ENCODE results near the gene KRT33B.

The KRT33B gene

DNA sequence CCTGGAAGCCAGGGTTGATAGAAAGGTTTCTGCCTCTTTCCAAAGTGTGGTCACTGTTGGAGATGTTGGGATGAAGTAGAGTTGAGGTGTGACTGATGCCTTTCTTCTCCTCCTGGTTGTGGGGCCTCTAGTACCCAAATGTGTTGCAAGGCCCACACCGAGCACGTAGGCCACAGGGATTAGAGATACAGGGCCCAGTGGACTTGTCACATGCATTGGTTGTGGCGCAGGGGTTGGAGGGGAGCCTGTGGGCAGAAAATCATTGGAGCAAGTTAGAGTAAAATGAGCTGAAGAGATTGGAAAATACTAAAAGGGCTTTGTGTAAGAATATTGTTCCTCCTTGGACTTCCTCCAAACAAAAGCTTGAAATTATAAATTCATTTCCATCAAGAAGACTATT is 23.6 kb downstream of the KRT33B start:
- no peak for DNase-seq

DNA sequence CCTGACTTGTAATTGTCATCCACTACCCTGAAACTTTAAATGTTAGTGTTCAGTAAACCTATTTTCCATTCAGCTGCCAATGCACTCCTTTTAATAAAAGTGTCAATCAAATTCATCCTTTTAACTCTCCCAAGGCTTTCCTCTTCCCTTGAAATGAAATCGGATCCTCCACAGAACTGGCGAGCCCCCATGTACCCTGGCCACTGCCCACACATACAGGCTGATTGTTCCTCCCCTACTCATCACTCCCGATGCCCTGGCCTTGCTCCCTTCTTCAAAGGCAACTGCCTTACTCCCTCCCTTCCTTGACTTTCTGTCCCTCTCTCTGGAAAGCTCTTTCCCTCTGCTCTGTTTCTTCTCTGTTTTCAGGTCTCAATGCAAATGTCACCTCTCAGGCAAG is 26.6 kb downstream of the KRT33B start:
- DNase-seq = no peak

- peak; percentile 80 for DNase-seq
These were observed 28.4 kb downstream of the KRT33B start for GRCh38 chr17:41340934-41341861.

GRCh38 chr17:41340494-41340893 is 29.1 kb downstream of the KRT33B start:
- DNase-seq = no peak

DNA sequence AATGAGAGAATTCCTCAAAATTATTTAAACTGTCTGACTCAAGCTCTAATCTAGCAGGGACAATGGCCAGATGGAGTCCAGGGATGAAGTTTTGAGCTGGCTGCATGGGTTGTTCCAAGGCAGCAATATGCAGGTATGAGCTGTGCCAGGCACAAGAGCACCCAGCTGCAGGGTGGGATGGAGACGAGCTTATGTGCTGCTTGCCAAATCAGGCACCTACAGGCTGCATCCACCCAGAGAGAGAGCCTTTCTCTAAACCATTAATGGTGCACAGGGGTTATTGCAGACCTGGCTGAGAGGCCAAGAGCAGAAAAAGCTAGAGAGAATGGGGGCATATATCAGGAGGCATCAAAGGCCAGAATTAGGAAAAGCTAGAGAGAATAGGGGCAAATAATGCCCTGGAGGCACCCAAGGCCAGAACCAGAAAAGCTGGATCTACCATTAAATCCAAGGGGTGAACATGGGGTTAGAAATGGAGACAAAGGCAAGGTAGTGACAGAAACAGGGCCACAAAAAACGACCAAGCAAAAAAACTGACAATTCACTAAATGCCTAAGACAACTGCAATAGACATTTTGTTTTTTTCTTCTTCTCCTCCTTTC is 29.9 kb downstream of the KRT33B start:
- DNase-seq = peak; percentile 19

DNA sequence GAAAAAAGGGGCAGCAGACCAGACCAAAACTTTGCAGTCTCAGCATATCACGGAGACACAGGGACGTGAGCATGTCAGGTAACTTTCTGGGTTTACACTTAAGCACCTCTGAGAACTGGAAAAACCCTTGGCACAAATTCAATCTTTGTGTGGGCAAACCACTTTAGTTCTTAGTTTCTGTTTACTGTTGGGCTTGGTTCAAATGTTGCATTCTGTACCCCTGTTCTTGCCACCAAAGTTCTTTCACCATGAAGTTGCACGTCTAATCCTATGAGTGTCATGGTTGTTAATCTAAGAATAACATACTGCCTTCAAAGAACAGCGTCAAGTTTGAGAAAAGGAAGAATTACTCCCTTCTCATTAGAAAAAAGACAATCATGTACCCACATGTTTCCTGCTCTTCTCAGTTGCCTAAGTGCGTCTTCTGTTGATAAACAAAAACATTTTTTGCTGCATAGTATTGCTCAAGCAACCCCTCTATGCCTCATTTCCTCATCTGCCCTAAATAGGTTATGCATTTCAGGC is 30.6 kb downstream of the KRT33B start:
- peak; percentile 42 for DNase-seq

GRCh38 chr17:41335747-41336146 is 33.9 kb downstream of the KRT33B start:
- no peak for DNase-seq

GRCh38 chr17:41334385-41335305 is 35.0 kb downstream of the KRT33B start:
- peak; percentile 39 for DNase-seq

GRCh38 chr17:41333836-41334235 is 35.8 kb downstream of the KRT33B start:
- DNase-seq = no peak

DNA sequence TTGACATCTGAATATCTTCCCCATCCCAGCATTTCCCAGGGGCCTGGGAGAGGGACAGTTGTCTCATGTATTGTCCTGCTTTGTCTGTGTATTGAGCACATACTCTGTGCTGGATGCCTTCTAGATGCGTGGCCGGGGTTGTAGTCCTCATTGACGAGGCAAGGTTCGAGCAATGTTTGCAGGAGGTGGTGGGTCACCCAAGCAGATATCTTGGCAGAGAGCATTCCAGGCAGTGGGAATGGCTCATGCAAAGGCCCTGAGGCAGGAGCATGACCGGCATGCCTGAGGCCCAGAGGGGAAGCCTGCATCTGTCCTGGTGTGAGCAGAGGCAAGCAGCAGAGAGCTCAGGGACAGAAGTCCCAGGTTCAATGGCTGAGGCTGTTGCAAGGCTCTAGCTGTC is 36.5 kb downstream of the KRT33B start:
- no peak for DNase-seq

GRCh38 chr17:41332239-41332638 is 37.4 kb downstream of the KRT33B start:
- no peak for DNase-seq

GRCh38 chr17:41331606-41332005 is 38.0 kb downstream of the KRT33B start:
- no peak for DNase-seq

DNA sequence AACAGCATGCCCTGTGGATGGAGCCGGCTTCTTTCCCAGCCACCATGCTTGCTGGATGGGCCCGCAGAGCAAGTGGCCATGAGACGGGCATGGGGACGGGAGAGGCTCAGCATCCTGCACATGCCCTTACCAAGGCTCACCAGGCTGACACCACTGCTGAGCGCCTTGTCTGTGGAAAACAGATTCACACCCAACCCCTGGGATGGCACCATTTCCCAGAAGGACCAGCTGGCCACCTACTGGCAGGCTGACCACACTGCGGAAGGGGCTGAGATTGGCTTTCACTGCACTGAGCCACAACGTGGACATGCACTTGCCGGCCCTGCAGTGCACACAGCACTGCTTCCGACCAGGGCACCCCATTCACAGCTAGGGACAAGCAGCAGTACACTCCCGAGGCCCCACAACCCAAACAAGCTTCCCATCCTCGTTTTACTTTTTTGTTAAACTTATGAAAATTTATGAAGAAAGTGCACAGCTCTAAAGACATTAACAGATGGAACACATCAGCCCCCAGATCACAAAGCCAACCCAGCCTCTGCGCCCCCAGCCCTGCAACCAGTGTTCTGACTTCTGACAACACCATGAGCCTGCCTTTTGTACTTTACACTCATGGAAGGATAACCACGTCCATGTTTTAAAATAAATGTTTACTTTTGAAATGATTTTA is 40.2 kb downstream of the KRT33B start:
- peak; percentile 40 for DNase-seq

DNA sequence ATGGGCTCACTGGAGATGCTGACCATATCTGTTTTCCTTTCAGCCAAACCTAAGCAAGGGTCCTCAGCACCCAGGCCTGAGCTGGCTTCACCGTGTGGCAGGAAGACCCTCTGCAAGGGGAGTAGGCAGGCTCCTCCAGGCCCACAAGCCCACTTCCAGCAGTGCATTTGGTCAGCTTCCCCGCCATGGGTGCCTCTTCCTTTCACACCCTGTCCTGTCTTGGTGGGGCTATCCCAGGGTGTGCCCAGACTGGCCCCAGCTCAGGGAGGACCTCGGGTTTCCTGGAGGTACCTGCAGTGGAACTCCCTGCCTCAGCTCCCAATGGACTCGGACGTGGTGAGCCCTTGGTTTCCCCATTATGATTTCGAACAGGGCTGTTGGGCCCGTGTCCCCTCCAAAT is 41.4 kb downstream of the KRT33B start:
- no peak for DNase-seq

GRCh38 chr17:41327411-41328120 is 42.0 kb downstream of the KRT33B start:
- DNase-seq = no peak

- DNase-seq = peak; percentile 58
These were observed 43.2 kb downstream of the KRT33B start for GRCh38 chr17:41326173-41327145.

DNA sequence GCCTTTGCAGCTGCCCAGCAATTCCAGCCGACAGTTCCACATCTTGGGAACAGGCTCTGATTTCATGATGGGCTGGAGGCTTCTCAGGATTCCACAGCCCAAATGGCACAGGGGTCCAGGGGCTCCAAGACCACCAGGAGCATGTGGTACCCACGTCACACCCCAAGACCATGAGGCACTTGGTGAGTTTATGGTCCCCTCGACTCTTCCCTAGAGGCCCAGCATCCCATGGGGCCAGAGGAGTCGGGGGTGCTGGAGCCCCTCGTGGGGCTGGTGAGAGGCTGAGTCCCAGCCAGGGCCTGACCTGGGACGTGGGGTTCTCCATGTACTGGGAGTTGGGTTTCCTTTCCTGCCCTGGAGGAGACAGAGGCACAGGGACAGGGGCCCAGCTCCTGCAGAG is 44.0 kb downstream of the KRT33B start:
- no peak for DNase-seq

GRCh38 chr17:41325126-41325525 is 44.5 kb downstream of the KRT33B start:
- no peak for DNase-seq

DNA sequence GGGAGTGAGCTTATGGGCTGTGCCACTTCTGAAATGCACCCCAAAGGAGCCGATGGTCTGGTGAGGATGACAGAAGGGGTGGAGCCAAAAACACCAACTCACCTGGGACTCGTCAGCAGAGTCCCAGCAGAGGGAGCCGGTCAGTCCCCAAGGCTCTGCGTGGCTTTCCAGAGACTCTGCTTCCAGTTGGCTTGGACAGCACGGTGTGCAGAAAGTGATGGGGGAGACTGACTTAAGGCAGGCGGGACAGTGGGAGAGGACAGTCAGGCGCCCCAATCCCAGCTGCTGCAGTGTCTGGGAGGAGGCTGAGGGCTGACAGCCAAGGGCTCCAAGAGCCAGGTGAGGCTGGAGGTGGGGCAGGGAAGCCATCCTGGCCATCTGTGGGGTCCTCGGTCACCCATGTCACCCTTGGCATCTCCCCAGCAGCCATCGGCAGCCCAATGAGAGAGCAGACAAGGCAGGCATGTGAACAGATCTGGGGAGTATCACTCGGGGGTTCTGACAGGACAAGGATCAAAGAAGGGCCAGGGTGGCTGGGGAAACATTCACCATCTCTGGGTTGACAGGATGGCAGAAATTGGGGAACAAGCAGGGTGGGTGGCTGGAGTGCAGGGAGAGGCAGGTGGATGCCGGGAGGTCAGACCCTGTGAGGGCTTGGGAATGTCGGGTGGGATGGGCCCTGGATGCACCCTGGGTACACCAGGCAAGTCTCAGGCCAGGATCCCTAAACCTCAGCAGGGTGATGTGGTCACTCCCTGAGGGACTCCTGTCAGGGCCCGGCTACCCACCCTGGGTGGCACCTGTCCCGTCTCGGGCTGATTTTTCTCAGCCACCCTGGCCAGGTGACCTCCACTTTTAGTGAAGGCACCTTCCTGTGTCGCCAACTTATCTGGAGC is 45.2 kb downstream of the KRT33B start:
- peak; percentile 61 for DNase-seq
